Mammary epithelial cell (primary cell): ENCODE data around the gene CRTC3.

ENCODE experiments used
- CTCF ChIP-seq, 2 donors: IDR thresholded peaks in 1 of 2; conservative IDR thresholded peaks in 1 of 2; 2 replicates each; pipeline ENCODE4 v1.5.1; 2011 to 2012; ENCODE audit warnings: inconsistent platforms in 2 of 2, low read length in 2 of 2, mild to moderate bottlenecking in 2 of 2, control low read depth in 1 of 2, low read depth in 1 of 2; ENCODE audit not compliant: insufficient read depth in 1 of 2; ENCODE audit errors: extremely low read depth in 1 of 2
- EZH2 ChIP-seq: IDR thresholded peaks from 2 replicates; pipeline ENCODE4 v1.6.1; 2012; ENCODE audit warnings: low read length, inconsistent platforms, borderline replicate concordance

GRCh38 chr15:90600954-90601353 is 71.2 kb downstream of the CRTC3 start:
- no peak for TF ChIP-seq CTCF (conservative IDR thresholded peaks at IDR 0.05 in 1 of 2, IDR thresholded peaks at IDR 0.05 in 1 of 2; ENCODE audit: extremely low read depth in 1 of 2, insufficient read depth in 1 of 2, low read depth in 1 of 2, low read length in 2 of 2)
- TF ChIP-seq EZH2, result no peak
